ENCODE results near the gene LPAR3.

DNA sequence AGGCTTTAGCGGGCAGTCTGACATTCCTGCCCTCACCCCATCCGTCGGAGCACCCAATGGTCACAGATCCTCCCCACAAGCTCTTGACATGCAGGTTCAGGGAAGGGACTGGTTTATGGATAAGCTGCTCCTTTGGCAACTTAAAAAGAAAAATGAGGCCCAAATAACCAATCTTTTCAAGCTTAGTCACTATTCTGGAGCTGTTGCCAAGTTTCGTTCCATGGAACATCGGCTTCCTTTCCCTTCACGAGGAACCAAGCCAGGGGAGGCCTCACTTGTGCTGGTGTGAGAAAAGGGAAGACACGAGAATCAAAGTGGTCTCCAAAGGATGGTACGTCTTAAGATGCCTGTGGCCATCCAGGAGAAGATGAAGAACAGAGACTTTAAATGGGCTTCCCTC, 46.1 kb upstream of the LPAR3 start:
- no peak for TF ChIP-seq POLR2A (IDR thresholded peaks at IDR 0.05)
- TF ChIP-seq, protein P1, sequence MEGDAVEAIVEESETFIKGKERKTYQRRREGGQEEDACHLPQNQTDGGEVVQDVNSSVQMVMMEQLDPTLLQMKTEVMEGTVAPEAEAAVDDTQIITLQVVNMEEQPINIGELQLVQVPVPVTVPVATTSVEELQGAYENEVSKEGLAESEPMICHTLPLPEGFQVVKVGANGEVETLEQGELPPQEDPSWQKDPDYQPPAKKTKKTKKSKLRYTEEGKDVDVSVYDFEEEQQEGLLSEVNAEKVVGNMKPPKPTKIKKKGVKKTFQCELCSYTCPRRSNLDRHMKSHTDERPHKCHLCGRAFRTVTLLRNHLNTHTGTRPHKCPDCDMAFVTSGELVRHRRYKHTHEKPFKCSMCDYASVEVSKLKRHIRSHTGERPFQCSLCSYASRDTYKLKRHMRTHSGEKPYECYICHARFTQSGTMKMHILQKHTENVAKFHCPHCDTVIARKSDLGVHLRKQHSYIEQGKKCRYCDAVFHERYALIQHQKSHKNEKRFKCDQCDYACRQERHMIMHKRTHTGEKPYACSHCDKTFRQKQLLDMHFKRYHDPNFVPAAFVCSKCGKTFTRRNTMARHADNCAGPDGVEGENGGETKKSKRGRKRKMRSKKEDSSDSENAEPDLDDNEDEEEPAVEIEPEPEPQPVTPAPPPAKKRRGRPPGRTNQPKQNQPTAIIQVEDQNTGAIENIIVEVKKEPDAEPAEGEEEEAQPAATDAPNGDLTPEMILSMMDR (IDR thresholded peaks at IDR 0.05): no peak

All from transverse colon (tissue), 3 donors.